GM12892 (cell line): Measurements from ENCODE around the gene SORT1.

Source experiments
- DNase-seq: peaks from one replicate; pipeline ENCODE4 v3.0.0; 2011; ENCODE audit not compliant: insufficient read length
- FAIRE-seq: peaks from 2 replicates; lab custom pipeline; 2011; peaks lifted over from hg19 to GRCh38; lab: Jason Lieb, UNC
- POLR2A ChIP-seq: IDR thresholded peaks from 2 replicates; pipeline ENCODE4 v1.6.1; 2011; ENCODE audit warnings: low read depth, low read length, control low read depth
- POLR2AphosphoS5 ChIP-seq: IDR thresholded peaks from 2 replicates; pipeline ENCODE4 v1.6.1; 2011; ENCODE audit warnings: low read depth, low read length, control low read depth
- TAF1 ChIP-seq: IDR thresholded peaks from 2 replicates; pipeline ENCODE4 v1.6.1; 2011; ENCODE audit warnings: low read depth, mild to moderate bottlenecking, control low read depth, low read length, borderline replicate concordance

Gene SORT1

GRCh38 chr1:109371341-109371739 is 26.4 kb downstream of the SORT1 start:
- FAIRE-seq (no peak), DNase-seq (no peak)
- TF ChIP-seq TAF1 (no peak), POLR2A (no peak), POLR2AphosphoS5 (no peak)

- FAIRE-seq (no peak), DNase-seq (no peak)
- no peak for TF ChIP-seq POLR2AphosphoS5
- TF ChIP-seq POLR2A: no peak
- no peak for TF ChIP-seq TAF1
Measured at GRCh38 chr1:109370712-109371340, 26.9 kb downstream of the SORT1 start.

- FAIRE-seq: no peak
- DNase-seq: no peak
- TF ChIP-seq TAF1 (no peak), POLR2AphosphoS5 (no peak), POLR2A (no peak)
Measured at GRCh38 chr1:109369167-109369746, 28.5 kb downstream of the SORT1 start.

GRCh38 chr1:109368464-109368863 is 29.3 kb downstream of the SORT1 start:
- TF ChIP-seq POLR2A: no peak
- FAIRE-seq: no peak
- no peak for DNase-seq

- FAIRE-seq: no peak
- DNase-seq: no peak
- no peak for TF ChIP-seq POLR2A
- no peak for TF ChIP-seq POLR2AphosphoS5
- TF ChIP-seq TAF1: no peak
Measured at GRCh38 chr1:109367626-109368025, 30.1 kb downstream of the SORT1 start.

GRCh38 chr1:109365642-109366204 is 32.0 kb downstream of the SORT1 start:
- DNase-seq (no peak), FAIRE-seq (no peak)
- TF ChIP-seq TAF1 (no peak), POLR2AphosphoS5 (no peak), POLR2A (no peak)

- no peak for FAIRE-seq
- DNase-seq: no peak
- TF ChIP-seq TAF1 (no peak), POLR2A (no peak), POLR2AphosphoS5 (no peak)
Measured at GRCh38 chr1:109361649-109362048, 36.1 kb downstream of the SORT1 start.

GRCh38 chr1:109361069-109361468 is 36.6 kb downstream of the SORT1 start:
- TF ChIP-seq POLR2A (no peak), POLR2AphosphoS5 (no peak), TAF1 (no peak)
- DNase-seq (no peak), FAIRE-seq (no peak)

GRCh38 chr1:109357616-109358015 is 40.1 kb downstream of the SORT1 start:
- DNase-seq (no peak), FAIRE-seq (no peak)
- TF ChIP-seq POLR2AphosphoS5: no peak
- no peak for TF ChIP-seq POLR2A
- no peak for TF ChIP-seq TAF1

- TF ChIP-seq TAF1 (no peak), POLR2A (no peak)
- FAIRE-seq (no peak), DNase-seq (no peak)
Measured at GRCh38 chr1:109356915-109357314, 40.8 kb downstream of the SORT1 start.

- no peak for FAIRE-seq
- TF ChIP-seq POLR2AphosphoS5 (no peak), POLR2A (no peak), TAF1 (no peak)
- DNase-seq: no peak
Measured at GRCh38 chr1:109356505-109356904, 41.2 kb downstream of the SORT1 start.

GRCh38 chr1:109354929-109355328 is 42.8 kb downstream of the SORT1 start:
- TF ChIP-seq POLR2A (no peak), TAF1 (no peak), POLR2AphosphoS5 (no peak)
- no peak for FAIRE-seq
- no peak for DNase-seq
